MM.1S (cell line): ENCODE measurements around the gene SCN1A.

Experiments
- EZH2 ChIP-seq: fragments of 300-600 bp; sonication (generic); optimal IDR thresholded peaks from 2 replicates; pipeline ENCODE3; 2017; ENCODE audit warnings: low read depth, mild to moderate bottlenecking, antibody characterized with exemption, low read length, mixed read lengths
- EZH2phosphoT487 ChIP-seq: fragments of 300-600 bp; sonication (generic); IDR thresholded peaks from 2 replicates; pipeline ENCODE4 v1.6.1; 2018; ENCODE audit warnings: antibody characterized with exemption, low read length
- TF ChIP-seq, protein P1 (sequence below): fragments of 300-600 bp; sonication (generic); IDR thresholded peaks from 2 replicates; pipeline ENCODE4 v1.5.1; 2016; ENCODE audit warnings: antibody characterized with exemption, low read length, mixed read lengths

DNA sequence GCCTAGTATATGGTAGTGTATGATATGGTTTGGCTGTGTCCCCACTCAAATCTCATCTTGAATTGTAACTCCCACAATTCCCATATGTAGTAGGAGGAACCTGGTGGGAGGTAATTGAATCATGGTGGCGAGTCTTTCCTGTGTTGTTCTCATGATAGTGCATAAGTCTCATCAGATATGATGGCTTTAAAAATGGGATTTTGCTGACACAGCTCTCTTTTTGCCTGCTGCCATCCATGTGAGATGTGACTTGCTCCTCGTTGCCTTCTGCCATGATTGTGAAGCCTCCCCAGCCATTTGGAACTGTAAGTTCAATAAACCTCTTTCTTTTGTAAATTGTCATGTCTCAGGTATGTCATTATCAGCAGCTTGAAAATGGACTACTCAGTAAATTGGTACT is 9.5 kb upstream of the SCN1A start:
- TF ChIP-seq, protein P1, sequence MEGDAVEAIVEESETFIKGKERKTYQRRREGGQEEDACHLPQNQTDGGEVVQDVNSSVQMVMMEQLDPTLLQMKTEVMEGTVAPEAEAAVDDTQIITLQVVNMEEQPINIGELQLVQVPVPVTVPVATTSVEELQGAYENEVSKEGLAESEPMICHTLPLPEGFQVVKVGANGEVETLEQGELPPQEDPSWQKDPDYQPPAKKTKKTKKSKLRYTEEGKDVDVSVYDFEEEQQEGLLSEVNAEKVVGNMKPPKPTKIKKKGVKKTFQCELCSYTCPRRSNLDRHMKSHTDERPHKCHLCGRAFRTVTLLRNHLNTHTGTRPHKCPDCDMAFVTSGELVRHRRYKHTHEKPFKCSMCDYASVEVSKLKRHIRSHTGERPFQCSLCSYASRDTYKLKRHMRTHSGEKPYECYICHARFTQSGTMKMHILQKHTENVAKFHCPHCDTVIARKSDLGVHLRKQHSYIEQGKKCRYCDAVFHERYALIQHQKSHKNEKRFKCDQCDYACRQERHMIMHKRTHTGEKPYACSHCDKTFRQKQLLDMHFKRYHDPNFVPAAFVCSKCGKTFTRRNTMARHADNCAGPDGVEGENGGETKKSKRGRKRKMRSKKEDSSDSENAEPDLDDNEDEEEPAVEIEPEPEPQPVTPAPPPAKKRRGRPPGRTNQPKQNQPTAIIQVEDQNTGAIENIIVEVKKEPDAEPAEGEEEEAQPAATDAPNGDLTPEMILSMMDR = no peak
- TF ChIP-seq EZH2phosphoT487 (no peak), EZH2 (no peak)
